Nephron (organoid): Measurements from ENCODE around the gene PDE4B.
"Not testable (repeated sequence)": the region's sequence is repeated elsewhere in the genome, so short reads cannot be mapped to it uniquely, and the experiment has no call there.

Source experiments
- H3K27ac Mint-ChIP-seq, 3 experiments: 2 replicates each; pipeline ENCODE4 v1.8.0; 2020; ENCODE audit warnings: mixed read lengths in 3 of 3, mild to moderate bottlenecking in 2 of 3, moderate library complexity in 1 of 3
- H3K27me3 Mint-ChIP-seq: 2 replicates; pipeline ENCODE4 v1.8.0; 2021; ENCODE audit warnings: low read depth, mild to moderate bottlenecking, moderate library complexity, mixed read lengths
- H3K36me3 Mint-ChIP-seq: 2 replicates; pipeline ENCODE4 v1.8.0; 2020; ENCODE audit warnings: low read depth, mixed read lengths
- H3K4me1 Mint-ChIP-seq: 2 replicates; pipeline ENCODE4 v1.8.0; 2020; ENCODE audit warnings: mixed read lengths
- H3K4me3 Mint-ChIP-seq, 3 experiments: 2 replicates each; pipeline ENCODE4 v1.8.0; 2020; ENCODE audit warnings: mild to moderate bottlenecking in 3 of 3, mixed read lengths in 3 of 3, moderate library complexity in 2 of 3
- H3K9me3 Mint-ChIP-seq: 2 replicates; pipeline ENCODE4 v1.8.0; 2020; ENCODE audit warnings: mixed read lengths
- CTCF ChIP-seq, 3 experiments: fragments of 200-600 bp; sonication (generic); IDR thresholded peaks; one replicate each; pipeline ENCODE4 v1.5.0; 2021; ENCODE audit warnings: antibody characterized with exemption in 3 of 3; ENCODE audit not compliant: unreplicated experiment in 3 of 3

The PDE4B gene

GRCh38 chr1:66401244-66401643 is 608.5 kb downstream of the PDE4B start:
- no peak for TF ChIP-seq CTCF (IDR thresholded peaks at IDR 0.05; ENCODE audit: unreplicated experiment in 3 of 3)
- Mint-ChIP-seq H3K27ac (peak overlapping the region in 2 of 3 experiments; percentile 16 to 20), H3K4me1 (peaks cover 32% of the 10 kb centered on the region), H3K27me3 (peaks cover 3% of the 10 kb centered on the region), H3K9me3 (no peaks in the 10 kb centered on the region), H3K4me3 (no peak overlapping the region), H3K36me3 (no peaks in the 10 kb centered on the region)

- H3K9me3 Mint-ChIP-seq = no peaks in the 10 kb centered on the region
- TF ChIP-seq CTCF (IDR thresholded peaks at IDR 0.05; ENCODE audit: unreplicated experiment in 3 of 3) = no peak
- peak overlapping the region in 1 of 3 experiments; percentile 58 for H3K27ac Mint-ChIP-seq
- no peak overlapping the region for H3K4me3 Mint-ChIP-seq
- no peaks in the 10 kb centered on the region for H3K36me3 Mint-ChIP-seq
- H3K27me3 Mint-ChIP-seq = peaks cover 3% of the 10 kb centered on the region
- peaks cover 31% of the 10 kb centered on the region for H3K4me1 Mint-ChIP-seq
Observed at GRCh38 chr1:66402194-66402593, 609.5 kb downstream of the PDE4B start.

GRCh38 chr1:66403007-66403731 is 610.5 kb downstream of the PDE4B start:
- Mint-ChIP-seq H3K4me1 (peaks cover 31% of the 10 kb centered on the region), H3K27me3 (peaks cover 3% of the 10 kb centered on the region), H3K9me3 (no peaks in the 10 kb centered on the region), H3K4me3 (no peak overlapping the region), H3K36me3 (no peaks in the 10 kb centered on the region), H3K27ac (peak overlapping the region in 1 of 3 experiments; percentile 21)
- no peak for TF ChIP-seq CTCF (IDR thresholded peaks at IDR 0.05; ENCODE audit: unreplicated experiment in 3 of 3)

- no peaks in the 10 kb centered on the region for H3K36me3 Mint-ChIP-seq
- peaks cover 3% of the 10 kb centered on the region for H3K27me3 Mint-ChIP-seq
- no peak overlapping the region for H3K27ac Mint-ChIP-seq
- H3K4me3 Mint-ChIP-seq = no peak overlapping the region
- TF ChIP-seq CTCF (IDR thresholded peaks at IDR 0.05; ENCODE audit: unreplicated experiment in 3 of 3) = no peak
- H3K9me3 Mint-ChIP-seq = peaks cover 13% of the 10 kb centered on the region
- H3K4me1 Mint-ChIP-seq = peaks cover 26% of the 10 kb centered on the region
Observed at GRCh38 chr1:66405061-66405460, 612.4 kb downstream of the PDE4B start.

GRCh38 chr1:66411449-66411848 is 618.8 kb downstream of the PDE4B start:
- H3K4me3 Mint-ChIP-seq, H3K36me3 Mint-ChIP-seq, H3K27me3 Mint-ChIP-seq, H3K27ac Mint-ChIP-seq: not testable (repeated sequence)
- Mint-ChIP-seq H3K4me1 (peaks cover 15% of the 10 kb centered on the region), H3K9me3 (peaks cover 31% of the 10 kb centered on the region)

- H3K4me3 Mint-ChIP-seq = no peak overlapping the region
Observed at GRCh38 chr1:66412704-66413103, 620.0 kb downstream of the PDE4B start.

More at GRCh38 chr1:66412704-66413103, 620.0 kb downstream of the PDE4B start:
- Mint-ChIP-seq H3K4me1 (peaks cover 15% of the 10 kb centered on the region), H3K27ac (peak overlapping the region in 2 of 3 experiments; percentile 6 to 81), H3K9me3 (peaks cover 40% of the 10 kb centered on the region), H3K27me3 (no peaks in the 10 kb centered on the region), H3K36me3 (no peaks in the 10 kb centered on the region)
- no peak for TF ChIP-seq CTCF (IDR thresholded peaks at IDR 0.05; ENCODE audit: unreplicated experiment in 3 of 3)
